GM18870 (cell line): ENCODE measurements around the gene TMEM139.
"Not testable (repeated sequence)": the region's sequence is repeated elsewhere in the genome, so short reads cannot be mapped to it uniquely, and the experiment has no call there.

ENCODE experiments used
- ATAC-seq: cut with Tn5 transposase; IDR thresholded peaks from one replicate; pipeline ENCODE4 v1.9.1; 2021; ENCODE audit warnings: moderate library complexity; ENCODE audit not compliant: unreplicated experiment

TMEM139 gene

DNA sequence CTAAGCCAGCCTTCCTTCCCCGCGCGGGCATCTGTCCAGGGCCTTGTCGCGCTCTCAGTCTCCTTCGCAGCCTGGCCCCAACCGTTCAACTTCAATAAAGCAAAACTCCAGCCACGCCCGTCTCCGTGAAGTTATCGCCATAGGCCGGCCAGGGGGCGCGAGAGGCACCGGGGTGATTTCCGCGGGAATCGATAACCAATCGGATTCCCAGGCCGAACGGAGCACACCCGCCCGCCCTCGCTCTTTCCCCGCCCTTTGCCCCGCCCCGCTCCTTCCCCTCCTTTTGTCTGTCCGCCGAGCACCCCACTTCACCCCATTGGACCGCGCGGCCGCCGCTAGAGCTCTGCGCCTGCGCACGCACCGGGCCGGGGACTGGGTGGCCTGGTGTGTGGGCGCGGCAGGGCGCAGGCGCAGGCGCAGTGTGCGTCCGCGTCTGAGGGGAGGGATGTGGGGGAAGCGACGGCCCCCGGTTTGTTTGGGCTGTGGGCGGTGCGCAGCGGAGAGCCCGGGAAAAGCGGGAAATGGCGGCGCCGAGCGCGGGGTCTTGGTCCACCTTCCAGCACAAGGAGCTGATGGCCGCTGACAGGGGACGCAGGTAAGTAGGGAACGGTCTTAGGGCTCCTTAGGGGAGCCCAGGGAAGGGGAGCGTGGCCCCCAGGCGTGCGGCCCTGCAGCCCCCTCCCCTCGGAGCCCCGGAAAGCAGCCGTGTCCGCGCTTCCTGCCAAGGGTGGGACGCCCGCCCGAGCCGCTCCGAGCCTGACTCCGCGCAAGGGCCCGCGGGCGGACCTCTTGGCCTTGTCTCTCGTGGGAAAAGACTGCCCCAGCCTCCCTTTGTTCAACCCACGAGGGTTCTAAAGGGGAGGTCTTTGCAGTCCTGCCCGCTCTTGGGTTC lies 3.4 kb downstream of the TMEM139 start, which contains the start of gene CASP2:
Gene CASP2 (plus strand): TSS at position 417 of the 892 bp plus-strand sequence. CDS start 105 bp downstream, at position 522.
- peak; percentile 76 for ATAC-seq

DNA sequence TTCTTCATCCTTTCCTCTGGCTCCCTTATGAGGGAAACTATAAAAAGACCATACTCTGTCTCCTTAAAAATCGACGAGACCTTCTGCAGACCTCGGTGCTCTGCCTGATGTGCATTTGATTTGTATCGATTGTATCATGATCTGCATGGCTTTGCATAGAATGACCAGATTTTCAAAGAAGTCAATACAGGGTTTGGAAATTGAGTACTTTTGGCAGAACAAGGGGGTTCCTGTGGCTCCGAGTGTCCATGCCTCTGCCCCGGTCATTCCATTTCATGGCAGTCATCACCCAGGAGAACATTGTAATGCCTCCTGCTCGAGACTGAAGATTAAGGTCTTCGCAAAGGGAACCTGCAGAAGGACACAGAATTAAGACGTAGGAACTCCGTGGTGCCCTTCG lies 4.1 kb downstream of the TMEM139 start:
- no peak for ATAC-seq

DNA sequence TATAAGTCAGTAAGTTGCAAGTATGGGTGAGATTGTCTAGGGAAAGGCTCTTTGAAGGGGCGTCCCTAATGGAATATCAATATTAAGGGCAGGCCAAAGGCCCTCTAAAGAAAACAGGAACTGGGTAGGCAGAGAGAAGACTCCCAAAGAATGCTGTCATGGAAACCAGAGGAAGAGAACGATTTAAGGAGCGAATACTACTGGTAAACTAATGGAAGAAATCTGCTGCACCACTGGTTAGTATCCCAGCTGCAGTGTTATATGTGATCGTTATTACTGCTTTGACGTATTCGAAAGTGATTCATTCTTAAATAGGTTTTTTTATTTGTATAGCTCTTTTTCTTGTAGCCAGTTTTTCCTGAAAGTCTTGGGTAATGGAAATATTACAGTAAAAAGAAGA lies 4.7 kb downstream of the TMEM139 start:
- no peak for ATAC-seq

- ATAC-seq, result not testable (repeated sequence)
Measured at GRCh38 chr7:143289888-143290287, 5.1 kb downstream of the TMEM139 start.

- ATAC-seq, result no peak
Measured at GRCh38 chr7:143290293-143290692, 5.5 kb downstream of the TMEM139 start.

DNA sequence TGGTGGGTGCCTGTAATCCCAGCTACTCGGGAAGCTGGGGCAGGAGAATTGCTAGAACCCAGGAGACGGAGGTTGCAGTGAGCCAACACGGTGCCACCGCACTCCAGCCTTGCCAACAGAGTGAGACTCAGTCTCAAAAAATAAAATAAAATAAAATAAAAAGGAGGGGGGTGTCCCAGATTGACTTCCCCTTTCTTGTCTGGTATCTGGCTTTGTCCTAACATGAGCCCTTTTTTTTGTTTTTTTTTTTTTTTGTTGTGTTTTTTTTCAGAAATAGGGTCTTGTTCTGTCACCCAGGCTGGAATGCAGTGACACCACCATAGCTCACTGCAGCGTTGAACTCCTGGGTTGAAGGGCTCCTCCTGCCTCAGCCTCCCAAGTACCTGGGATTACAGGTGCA lies 8.1 kb downstream of the TMEM139 start:
- no peak for ATAC-seq

GRCh38 chr7:143295870-143296269 lies 11.1 kb downstream of the TMEM139 start:
- ATAC-seq, result no peak

DNA sequence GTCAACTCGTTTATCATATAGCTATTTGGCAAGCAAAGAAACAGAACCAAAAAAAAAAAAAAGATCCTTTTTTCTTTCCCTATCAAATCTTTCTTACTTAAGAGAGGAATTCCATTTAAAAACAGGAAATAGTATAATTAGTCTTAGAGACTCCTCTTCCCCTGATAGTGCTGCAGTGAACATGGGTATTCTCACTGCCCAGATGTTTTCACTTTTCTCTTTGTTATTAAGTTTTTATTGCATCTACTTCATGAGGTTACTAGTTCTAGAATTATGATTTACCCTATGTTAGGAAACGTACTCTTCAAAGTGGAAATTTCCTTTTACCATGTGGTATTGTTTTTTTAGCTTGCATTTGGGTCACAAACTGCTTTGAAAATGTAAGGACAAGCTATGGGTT lies 11.9 kb downstream of the TMEM139 start:
- ATAC-seq, result no peak

DNA sequence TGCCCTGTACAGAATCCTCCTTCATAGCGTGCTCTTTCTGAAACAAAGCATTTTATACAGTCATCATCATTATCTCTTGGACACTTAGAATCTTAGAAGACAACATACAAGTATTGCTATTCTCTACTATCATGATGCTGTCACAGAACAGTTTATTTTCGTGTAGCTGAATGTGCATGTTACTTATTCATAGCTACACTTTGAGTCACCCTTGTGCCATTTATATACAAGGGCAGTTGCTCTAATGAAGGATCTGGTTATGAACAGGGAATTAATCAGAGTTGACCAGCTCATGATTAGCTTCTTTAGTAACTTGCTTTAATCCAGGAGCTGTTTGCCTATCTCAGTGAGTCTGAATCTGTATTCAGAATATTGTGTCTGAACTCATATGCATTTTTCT lies 14.6 kb downstream of the TMEM139 start:
- no peak for ATAC-seq

DNA sequence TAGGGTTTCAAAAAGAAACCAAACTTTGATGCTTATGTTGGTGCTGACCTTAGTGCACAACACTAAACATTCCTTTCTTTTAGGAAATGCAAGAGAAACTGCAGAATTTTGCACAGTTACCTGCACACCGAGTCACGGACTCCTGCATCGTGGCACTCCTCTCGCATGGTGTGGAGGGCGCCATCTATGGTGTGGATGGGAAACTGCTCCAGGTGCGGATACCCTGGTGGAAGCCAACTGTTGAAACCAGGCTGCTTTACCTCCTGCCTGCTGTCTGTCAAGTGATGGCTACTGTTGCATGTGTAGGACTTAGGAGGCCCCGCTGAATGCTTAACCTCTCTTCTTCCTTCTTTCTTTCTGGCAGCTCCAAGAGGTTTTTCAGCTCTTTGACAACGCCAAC lies 15.1 kb downstream of the TMEM139 start:
- ATAC-seq, result no peak

- ATAC-seq, result no peak
Measured at GRCh38 chr7:143300959-143301935, 16.5 kb downstream of the TMEM139 start.

- ATAC-seq, result no peak
Measured at GRCh38 chr7:143303733-143304132, 19.0 kb downstream of the TMEM139 start.

DNA sequence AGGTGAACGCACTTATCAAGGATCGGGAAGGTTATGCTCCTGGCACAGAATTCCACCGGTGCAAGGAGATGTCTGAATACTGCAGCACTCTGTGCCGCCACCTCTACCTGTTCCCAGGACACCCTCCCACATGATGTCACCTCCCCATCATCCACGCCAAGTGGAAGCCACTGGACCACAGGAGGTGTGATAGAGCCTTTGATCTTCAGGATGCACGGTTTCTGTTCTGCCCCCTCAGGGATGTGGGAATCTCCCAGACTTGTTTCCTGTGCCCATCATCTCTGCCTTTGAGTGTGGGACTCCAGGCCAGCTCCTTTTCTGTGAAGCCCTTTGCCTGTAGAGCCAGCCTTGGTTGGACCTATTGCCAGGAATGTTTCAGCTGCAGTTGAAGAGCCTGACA lies 20.2 kb downstream of the TMEM139 start:
- no peak for ATAC-seq

DNA sequence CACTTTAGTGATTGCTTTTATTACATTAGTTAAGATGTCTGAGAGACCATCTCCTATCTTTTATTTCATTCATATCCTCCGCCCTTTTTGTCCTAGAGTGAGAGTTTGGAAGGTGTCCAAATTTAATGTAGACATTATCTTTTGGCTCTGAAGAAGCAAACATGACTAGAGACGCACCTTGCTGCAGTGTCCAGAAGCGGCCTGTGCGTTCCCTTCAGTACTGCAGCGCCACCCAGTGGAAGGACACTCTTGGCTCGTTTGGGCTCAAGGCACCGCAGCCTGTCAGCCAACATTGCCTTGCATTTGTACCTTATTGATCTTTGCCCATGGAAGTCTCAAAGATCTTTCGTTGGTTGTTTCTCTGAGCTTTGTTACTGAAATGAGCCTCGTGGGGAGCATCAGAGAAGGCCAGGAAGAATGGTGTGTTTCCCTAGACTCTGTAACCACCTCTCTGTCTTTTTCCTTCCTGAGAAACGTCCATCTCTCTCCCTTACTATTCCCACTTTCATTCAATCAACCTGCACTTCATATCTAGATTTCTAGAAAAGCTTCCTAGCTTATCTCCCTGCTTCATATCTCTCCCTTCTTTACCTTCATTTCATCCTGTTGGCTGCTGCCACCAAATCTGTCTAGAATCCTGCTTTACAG lies 20.8 kb downstream of the TMEM139 start:
- ATAC-seq, result no peak

DNA sequence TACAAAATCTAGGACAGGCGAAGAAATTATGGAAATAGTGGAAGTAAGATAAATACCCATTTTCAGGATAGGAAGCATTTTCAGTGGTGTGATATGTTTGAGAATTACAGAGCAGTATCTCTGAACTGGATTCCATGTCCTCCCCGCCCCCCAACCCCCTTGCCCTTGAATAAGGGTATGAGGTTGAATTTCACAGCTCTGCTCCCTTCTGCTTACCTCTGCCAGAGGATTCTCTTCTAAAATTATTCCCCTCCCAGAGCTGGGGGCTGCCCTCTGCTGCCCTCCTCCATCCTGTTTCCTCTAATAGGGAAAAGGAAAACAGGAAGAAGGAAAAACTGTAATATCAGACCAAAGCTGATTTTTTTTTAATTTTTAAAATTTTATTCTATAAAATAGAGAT lies 23.9 kb downstream of the TMEM139 start:
- ATAC-seq, result no peak

GRCh38 chr7:143314127-143314526 lies 29.4 kb downstream of the TMEM139 start:
- no peak for ATAC-seq

GRCh38 chr7:143315776-143316175 lies 31.0 kb downstream of the TMEM139 start, which contains the start of gene CLCN1:
TSS of gene CLCN1 (plus strand) at chr7:143316111. CDS start at chr7:143316213, 102 bp downstream.
- no peak for ATAC-seq

DNA sequence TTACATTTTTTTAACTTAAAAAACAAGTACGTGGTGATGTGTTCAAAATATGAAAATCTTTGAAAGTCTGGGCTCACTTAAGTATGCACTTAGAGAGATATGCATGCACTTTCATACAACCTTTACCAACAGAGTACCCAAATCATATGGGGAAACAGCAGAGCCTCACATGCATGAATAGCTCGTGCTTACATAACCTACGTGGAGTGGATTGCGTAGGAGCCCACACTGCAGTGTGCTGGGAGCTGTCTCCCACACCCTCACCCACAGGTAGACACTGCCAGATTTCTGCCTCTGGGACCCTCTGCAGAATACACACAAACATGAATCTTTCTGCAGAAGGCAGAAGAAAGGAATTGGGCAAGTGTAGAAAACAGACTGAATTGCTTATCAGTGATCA lies 31.7 kb downstream of the TMEM139 start:
- no peak for ATAC-seq

DNA sequence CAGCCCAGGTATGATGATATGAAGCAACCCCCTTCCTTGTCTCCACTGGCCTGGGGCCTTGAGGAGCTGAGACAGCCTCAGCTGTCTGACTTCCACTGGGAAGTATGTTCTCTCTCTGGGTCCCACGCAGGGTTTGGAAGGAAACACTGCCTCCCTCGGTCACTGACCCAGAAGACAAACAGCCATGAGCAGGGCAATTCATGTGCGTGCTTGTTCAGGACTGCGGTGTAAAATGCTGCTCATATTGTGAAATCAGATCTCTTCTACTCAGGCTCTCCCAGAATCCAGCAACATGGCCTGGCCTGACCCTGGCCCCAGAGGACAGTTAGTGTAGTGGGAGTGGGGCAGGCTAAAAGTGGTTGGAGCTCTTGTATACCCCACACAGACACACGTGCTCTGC lies 33.9 kb downstream of the TMEM139 start:
- ATAC-seq, result no peak

DNA sequence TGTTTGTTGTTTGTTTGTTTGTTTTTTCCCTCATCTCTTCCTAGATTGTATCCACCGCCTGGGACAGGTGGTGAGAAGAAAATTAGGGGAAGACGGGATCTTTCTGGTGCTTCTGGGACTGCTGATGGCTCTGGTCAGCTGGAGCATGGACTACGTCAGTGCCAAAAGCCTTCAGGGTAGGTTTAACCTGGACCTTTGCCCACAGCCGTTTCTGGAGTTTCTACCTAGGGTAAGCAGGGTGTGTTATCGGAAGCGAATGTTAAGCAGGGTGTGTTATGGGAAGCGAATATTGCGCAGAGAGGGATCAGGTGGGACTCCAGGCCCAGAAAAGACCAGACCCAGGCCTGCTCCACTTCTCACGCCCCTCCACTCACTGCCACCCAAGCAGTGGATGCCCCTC lies 35.9 kb downstream of the TMEM139 start:
- ATAC-seq, result no peak

- no peak for ATAC-seq
Measured at GRCh38 chr7:143321242-143321641, 36.5 kb downstream of the TMEM139 start.
